Neural progenitor cell (in vitro differentiated cells): ENCODE results near the gene TMEM106C. TPM values are rescaled to one million over a fixed set of nuclear protein-coding genes. Genes with fewer than 3 reads are reported as not detected.

ENCODE experiments used
- DNase-seq: peaks from one replicate; pipeline ENCODE4 v3.0.0-alpha.2; 2016; ENCODE audit warnings: low spot score
- H2AFZ ChIP-seq: fragments of 200-600 bp; sonication (generic); replicated peaks from 2 replicates; pipeline ENCODE4 v1.6.1; 2016; ENCODE audit warnings: antibody characterized with exemption
- H3F3A ChIP-seq: fragments of 200-600 bp; sonication (generic); 2 replicates; pipeline ENCODE4 v1.6.1; 2016; ENCODE audit warnings: antibody characterized with exemption, low read depth
- H3K27ac ChIP-seq: fragments of 200-600 bp; sonication (generic); 2 replicates; pipeline ENCODE4 v1.5.1; 2016; ENCODE audit warnings: mild to moderate bottlenecking
- H3K27me3 ChIP-seq: fragments of 200-600 bp; sonication (generic); 2 replicates; pipeline ENCODE4 v1.6.1; 2016; ENCODE audit warnings: mild to moderate bottlenecking, moderate library complexity
- H3K36me3 ChIP-seq: fragments of 200-600 bp; sonication (generic); 2 replicates; pipeline ENCODE4 v1.5.1; 2016
- H3K4me1 ChIP-seq: fragments of 200-600 bp; sonication (generic); 2 replicates; pipeline ENCODE4 v1.6.1; 2016; ENCODE audit warnings: mixed run types
- H3K4me2 ChIP-seq: fragments of 200-600 bp; sonication (generic); 2 replicates; pipeline ENCODE4 v1.6.1; 2016
- H3K4me3 ChIP-seq: fragments of 200-600 bp; sonication (generic); 2 replicates; pipeline ENCODE4 v1.5.1; 2016
- H3K79me2 ChIP-seq: fragments of 200-600 bp; sonication (generic); 2 replicates; pipeline ENCODE4 v1.6.1; 2016; ENCODE audit warnings: low read depth
- H3K9ac ChIP-seq: fragments of 200-600 bp; sonication (generic); 2 replicates; pipeline ENCODE4 v1.6.1; 2016
- H3K9me3 ChIP-seq: fragments of 200-600 bp; sonication (generic); 2 replicates; pipeline ENCODE4 v1.5.1; 2016; ENCODE audit warnings: low read depth
- H4K20me1 ChIP-seq: fragments of 200-600 bp; sonication (generic); 2 replicates; pipeline ENCODE4 v1.6.1; 2016; ENCODE audit warnings: low read depth
- H3K27ac Mint-ChIP-seq: 3 replicates; pipeline ENCODE4 v1.8.0; 2021; ENCODE audit warnings: mixed read lengths
- H3K27me3 Mint-ChIP-seq: 2 replicates; pipeline ENCODE4 v1.8.0; 2022; ENCODE audit warnings: low read depth, mild to moderate bottlenecking, inconsistent platforms, moderate library complexity, mixed read lengths; ENCODE audit not compliant: insufficient read depth
- H3K36me3 Mint-ChIP-seq: 3 replicates; pipeline ENCODE4 v1.8.0; 2021; ENCODE audit warnings: mixed read lengths
- H3K4me1 Mint-ChIP-seq: 3 replicates; pipeline ENCODE4 v1.8.0; 2021; ENCODE audit warnings: mixed read lengths
- H3K4me3 Mint-ChIP-seq: 3 replicates; pipeline ENCODE4 v1.8.0; 2021; ENCODE audit warnings: mild to moderate bottlenecking, moderate library complexity, mixed read lengths
- H3K9me3 Mint-ChIP-seq: 3 replicates; pipeline ENCODE4 v1.8.0; 2020; ENCODE audit warnings: mixed read lengths
- EZH2 ChIP-seq: fragments of 200-600 bp; sonication (generic); IDR thresholded peaks from 2 replicates; pipeline ENCODE4 v1.6.1; 2017; ENCODE audit warnings: antibody characterized with exemption, mild to moderate bottlenecking, moderate library complexity
- EZH2phosphoT487 ChIP-seq: fragments of 200-600 bp; sonication (generic); IDR thresholded peaks from 2 replicates; pipeline ENCODE4 v1.6.1; 2017; ENCODE audit warnings: antibody characterized with exemption
- total RNA-seq: library from RNA; depleted of rRNA; stranded (reverse); fragments of >200 nt; gene quantifications from 2 replicates; pipeline ENCODE4 v1.2.3, GENCODE V29; 2015; ENCODE audit warnings: low replicate concordance
- TF ChIP-seq, protein P1 (sequence below): fragments of 200-600 bp; sonication (generic); IDR thresholded peaks from 2 replicates; pipeline ENCODE4 v1.5.1; 2017; ENCODE audit warnings: antibody characterized with exemption, mild to moderate bottlenecking

Gene TMEM106C
- total RNA-seq, 1 donor from 2014 or later, result 87.5 TPM

DNA sequence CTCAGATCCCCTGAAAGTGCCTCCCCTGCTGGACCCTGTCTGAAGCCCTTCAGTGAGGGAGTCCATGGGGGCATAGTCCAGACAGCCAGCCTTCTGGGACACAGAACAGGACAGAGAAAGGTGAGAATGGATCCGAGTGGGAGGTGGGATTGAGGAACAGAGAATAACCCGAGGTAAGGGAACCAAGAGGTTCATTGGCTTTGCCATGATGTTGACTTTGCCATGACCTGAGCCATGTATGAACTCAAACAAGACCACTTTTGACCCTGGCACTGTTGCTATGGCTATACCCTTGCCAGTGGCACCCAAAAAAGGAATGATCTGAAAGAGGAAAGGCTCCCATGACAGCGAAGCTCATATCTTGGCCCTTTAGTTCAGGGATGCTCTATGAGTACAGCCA, 36.0 kb upstream of the TMEM106C start:
- Mint-ChIP-seq H3K27me3 (peaks cover 4% of the 10 kb centered on the region), H3K4me1 (no peaks in the 10 kb centered on the region), H3K27ac (no peak overlapping the region), H3K4me3 (no peak overlapping the region), H3K36me3 (no peaks in the 10 kb centered on the region), H3K9me3 (no peaks in the 10 kb centered on the region)
- Histone ChIP-seq H2AFZ (no peak overlapping the region), H3K79me2 (no peaks in the 10 kb centered on the region), H3K4me1 (no peaks in the 10 kb centered on the region), H3K4me2 (no peak overlapping the region), H3K27me3 (peaks cover 52% of the 10 kb centered on the region), H3K4me3 (no peak overlapping the region), H4K20me1 (no peaks in the 10 kb centered on the region), H3K36me3 (no peaks in the 10 kb centered on the region), H3K9ac (no peak overlapping the region), H3K27ac (no peak overlapping the region), H3F3A (no peaks in the 10 kb centered on the region), H3K9me3 (no peaks in the 10 kb centered on the region)
- no peak for DNase-seq
- no peak for TF ChIP-seq EZH2phosphoT487
- TF ChIP-seq EZH2, result no peak
- TF ChIP-seq, protein P1, sequence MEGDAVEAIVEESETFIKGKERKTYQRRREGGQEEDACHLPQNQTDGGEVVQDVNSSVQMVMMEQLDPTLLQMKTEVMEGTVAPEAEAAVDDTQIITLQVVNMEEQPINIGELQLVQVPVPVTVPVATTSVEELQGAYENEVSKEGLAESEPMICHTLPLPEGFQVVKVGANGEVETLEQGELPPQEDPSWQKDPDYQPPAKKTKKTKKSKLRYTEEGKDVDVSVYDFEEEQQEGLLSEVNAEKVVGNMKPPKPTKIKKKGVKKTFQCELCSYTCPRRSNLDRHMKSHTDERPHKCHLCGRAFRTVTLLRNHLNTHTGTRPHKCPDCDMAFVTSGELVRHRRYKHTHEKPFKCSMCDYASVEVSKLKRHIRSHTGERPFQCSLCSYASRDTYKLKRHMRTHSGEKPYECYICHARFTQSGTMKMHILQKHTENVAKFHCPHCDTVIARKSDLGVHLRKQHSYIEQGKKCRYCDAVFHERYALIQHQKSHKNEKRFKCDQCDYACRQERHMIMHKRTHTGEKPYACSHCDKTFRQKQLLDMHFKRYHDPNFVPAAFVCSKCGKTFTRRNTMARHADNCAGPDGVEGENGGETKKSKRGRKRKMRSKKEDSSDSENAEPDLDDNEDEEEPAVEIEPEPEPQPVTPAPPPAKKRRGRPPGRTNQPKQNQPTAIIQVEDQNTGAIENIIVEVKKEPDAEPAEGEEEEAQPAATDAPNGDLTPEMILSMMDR, result no peak

DNA sequence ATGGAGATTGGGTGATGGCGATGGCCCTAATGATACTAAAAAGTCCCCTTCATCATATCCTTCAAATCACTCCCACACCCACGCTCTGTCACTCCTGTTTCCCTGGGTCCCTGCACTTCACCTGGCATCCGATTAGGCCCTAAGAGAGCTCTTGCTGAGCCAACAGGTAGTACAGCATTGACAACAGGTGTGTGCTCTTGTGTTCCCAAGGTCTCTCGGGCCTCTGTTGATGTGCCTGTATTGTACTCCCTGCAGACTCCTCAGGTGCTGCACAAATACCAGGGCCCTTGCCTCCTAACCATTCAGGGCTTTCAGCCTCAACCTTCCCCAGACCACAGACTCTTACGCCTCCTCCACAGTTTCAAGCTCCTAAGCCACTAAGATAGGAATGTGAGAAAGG, 32.8 kb upstream of the TMEM106C start:
- Histone ChIP-seq H2AFZ (no peak overlapping the region), H3K4me2 (no peak overlapping the region), H3K4me1 (no peaks in the 10 kb centered on the region), H3K9ac (no peak overlapping the region), H3K9me3 (no peaks in the 10 kb centered on the region), H3F3A (no peaks in the 10 kb centered on the region), H3K27me3 (peaks cover 22% of the 10 kb centered on the region), H3K27ac (no peak overlapping the region), H3K79me2 (no peaks in the 10 kb centered on the region), H3K36me3 (no peaks in the 10 kb centered on the region), H3K4me3 (no peak overlapping the region), H4K20me1 (no peaks in the 10 kb centered on the region)
- Mint-ChIP-seq H3K36me3 (no peaks in the 10 kb centered on the region), H3K4me1 (no peaks in the 10 kb centered on the region), H3K4me3 (no peak overlapping the region), H3K27ac (no peak overlapping the region), H3K27me3 (no peaks in the 10 kb centered on the region), H3K9me3 (no peaks in the 10 kb centered on the region)
- no peak for DNase-seq
- TF ChIP-seq EZH2phosphoT487 (no peak), EZH2 (no peak)
- TF ChIP-seq, protein P1, result no peak

DNA sequence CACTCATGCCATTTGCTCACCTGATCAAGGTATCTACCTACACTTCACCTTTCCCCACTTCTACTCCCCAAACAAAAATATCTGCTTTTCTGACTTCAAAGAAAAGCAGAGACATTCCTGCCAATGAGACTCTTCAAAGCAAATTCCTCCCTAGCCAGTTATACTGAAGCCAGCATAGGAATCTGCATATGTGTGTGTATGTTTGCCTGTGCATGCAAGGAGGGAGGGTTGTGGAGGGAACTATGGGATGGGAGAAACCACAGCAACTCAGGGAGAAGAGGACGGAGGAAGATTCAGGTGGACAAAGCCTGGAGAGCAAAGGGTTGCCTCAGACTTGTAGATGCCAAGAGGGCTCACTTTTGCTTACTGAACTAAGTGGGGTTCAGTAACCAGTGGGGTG, 32.2 kb upstream of the TMEM106C start:
- TF ChIP-seq, protein P1, result no peak
- no peak for TF ChIP-seq EZH2phosphoT487
- no peak for TF ChIP-seq EZH2
- no peaks in the 10 kb centered on the region for H3K36me3 Mint-ChIP-seq
- Histone ChIP-seq H3F3A (no peaks in the 10 kb centered on the region), H3K9me3 (no peaks in the 10 kb centered on the region), H3K27me3 (peaks cover 17% of the 10 kb centered on the region), H3K4me1 (no peaks in the 10 kb centered on the region), H3K9ac (no peak overlapping the region), H3K4me3 (no peak overlapping the region), H3K4me2 (no peak overlapping the region), H3K79me2 (no peaks in the 10 kb centered on the region), H3K36me3 (no peaks in the 10 kb centered on the region), H3K27ac (no peak overlapping the region), H2AFZ (no peak overlapping the region), H4K20me1 (no peaks in the 10 kb centered on the region)
- H3K9me3 Mint-ChIP-seq, result no peaks in the 10 kb centered on the region
- no peak overlapping the region for H3K4me3 Mint-ChIP-seq
- no peaks in the 10 kb centered on the region for H3K4me1 Mint-ChIP-seq
- no peak for DNase-seq
- H3K27me3 Mint-ChIP-seq, result no peaks in the 10 kb centered on the region
- H3K27ac Mint-ChIP-seq, result no peak overlapping the region
